Progenitor cell of endocrine pancreas (in vitro differentiated cells): ENCODE data around the gene PACC1. TPM values are rescaled to one million over a fixed set of nuclear protein-coding genes. Genes with fewer than 3 reads are reported as not detected.

ENCODE experiments used
- DNase-seq: peaks from one replicate; pipeline ENCODE4 v3.0.0; 2021; ENCODE audit warnings: low spot score; ENCODE audit not compliant: unreplicated experiment
- H3K27ac Mint-ChIP-seq: 2 replicates; pipeline ENCODE4 v1.8.0; 2021; ENCODE audit warnings: mild to moderate bottlenecking, moderate library complexity, mixed read lengths
- H3K27me3 Mint-ChIP-seq: 2 replicates; pipeline ENCODE4 v1.8.0; 2021; ENCODE audit warnings: mixed read lengths
- H3K36me3 Mint-ChIP-seq: 2 replicates; pipeline ENCODE4 v1.8.0; 2022; ENCODE audit warnings: mixed read lengths; ENCODE audit not compliant: insufficient read depth
- H3K4me1 Mint-ChIP-seq: 2 replicates; pipeline ENCODE4 v1.8.0; 2021; ENCODE audit warnings: low read depth, mixed read lengths
- H3K4me3 Mint-ChIP-seq: 2 replicates; pipeline ENCODE4 v1.8.0; 2021; ENCODE audit warnings: low read depth, mild to moderate bottlenecking, moderate library complexity, mixed read lengths
- H3K9me3 Mint-ChIP-seq: 2 replicates; pipeline ENCODE4 v1.8.0; 2021; ENCODE audit warnings: low read depth, mixed read lengths
- CTCF ChIP-seq: fragments of 200-600 bp; sonication (generic); IDR thresholded peaks from one replicate; pipeline ENCODE4 v1.5.0; 2021; ENCODE audit warnings: antibody characterized with exemption, mild to moderate bottlenecking; ENCODE audit not compliant: unreplicated experiment
- long read RNA-seq: library from polyadenylated mRNA; unstranded; transcript quantifications from one replicate; pipeline ENCODE4 v2.0.0, GENCODE V29; 2020
- total RNA-seq: library from RNA; stranded (reverse); gene quantifications from 2 replicates; pipeline ENCODE4 v1.2.1, GENCODE V29; 2021

PACC1 gene
- total RNA-seq: 24.5 and 25.1 TPM in 2 replicates
- long read RNA-seq, transcript TMEM206-201 (8 exons, 2,475 nt): major isoform, 162 of 221 reads
- long read RNA-seq, partial matches to known transcripts: 8 of 221 reads
- long read RNA-seq, other reads (novel, unspliced or antisense): 49 of 221 reads

GRCh38 chr1:212414328-212415106, at the start of gene PACC1:
Gene PACC1, minus strand, starts transcription at chr1:212414886. Its CDS starts 129 bp downstream, at chr1:212414757.
- H3K4me1 Mint-ChIP-seq: peaks cover 16% of the 10 kb centered on the region
- peak within 1 kb of the TSS; percentile 100 for H3K4me3 Mint-ChIP-seq
- DNase-seq: peak; percentile 92
- H3K9me3 Mint-ChIP-seq: no peaks in the 10 kb centered on the region
- H3K36me3 Mint-ChIP-seq: peaks cover 11% of the 10 kb centered on the region
- TF ChIP-seq CTCF: peak; percentile 36
- no peaks in the 10 kb centered on the region for H3K27me3 Mint-ChIP-seq
- H3K27ac Mint-ChIP-seq: peak within 1 kb of the TSS; percentile 97

DNA sequence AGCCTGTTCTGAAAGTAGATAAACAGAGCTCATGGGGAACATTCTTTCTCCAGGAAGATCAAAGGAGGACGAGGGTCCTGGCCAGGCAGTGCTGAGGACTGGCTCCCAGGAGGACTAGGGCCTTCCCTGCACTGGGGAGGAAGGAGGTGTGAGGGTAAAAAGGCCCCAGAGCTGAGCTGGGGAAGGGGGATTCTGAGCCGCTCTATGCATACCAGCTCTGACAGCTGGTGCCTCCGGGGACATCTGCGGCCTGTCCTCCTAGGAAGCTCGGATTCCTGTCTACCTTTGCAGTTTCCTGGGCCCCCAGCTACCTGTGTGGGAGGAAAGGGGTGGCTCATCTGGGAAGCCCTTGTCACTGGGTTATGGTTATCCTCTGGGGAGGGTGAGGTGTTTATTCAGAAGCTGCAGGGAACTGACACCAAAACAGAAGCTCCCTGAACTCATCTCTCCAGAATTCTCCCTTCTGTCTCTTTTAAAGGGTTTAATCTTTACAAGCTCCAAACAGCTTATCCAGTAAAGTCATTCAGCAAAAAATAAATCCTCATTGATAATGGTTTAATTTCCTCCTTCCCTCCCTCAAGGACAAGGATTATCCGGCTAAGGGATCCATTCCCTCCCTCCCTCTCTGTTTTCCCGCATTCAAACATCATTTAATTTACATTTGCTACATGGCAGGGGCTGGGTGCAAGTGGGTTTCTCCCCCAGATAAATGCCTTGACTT, 49.0 kb upstream of the PACC1 start:
- peaks cover 2% of the 10 kb centered on the region for H3K27me3 Mint-ChIP-seq
- no peak overlapping the region for H3K4me3 Mint-ChIP-seq
- TF ChIP-seq CTCF: no peak
- no peaks in the 10 kb centered on the region for H3K36me3 Mint-ChIP-seq
- H3K9me3 Mint-ChIP-seq: no peaks in the 10 kb centered on the region
- H3K27ac Mint-ChIP-seq: no peak overlapping the region
- no peak for DNase-seq
- H3K4me1 Mint-ChIP-seq: peaks cover 26% of the 10 kb centered on the region

DNA sequence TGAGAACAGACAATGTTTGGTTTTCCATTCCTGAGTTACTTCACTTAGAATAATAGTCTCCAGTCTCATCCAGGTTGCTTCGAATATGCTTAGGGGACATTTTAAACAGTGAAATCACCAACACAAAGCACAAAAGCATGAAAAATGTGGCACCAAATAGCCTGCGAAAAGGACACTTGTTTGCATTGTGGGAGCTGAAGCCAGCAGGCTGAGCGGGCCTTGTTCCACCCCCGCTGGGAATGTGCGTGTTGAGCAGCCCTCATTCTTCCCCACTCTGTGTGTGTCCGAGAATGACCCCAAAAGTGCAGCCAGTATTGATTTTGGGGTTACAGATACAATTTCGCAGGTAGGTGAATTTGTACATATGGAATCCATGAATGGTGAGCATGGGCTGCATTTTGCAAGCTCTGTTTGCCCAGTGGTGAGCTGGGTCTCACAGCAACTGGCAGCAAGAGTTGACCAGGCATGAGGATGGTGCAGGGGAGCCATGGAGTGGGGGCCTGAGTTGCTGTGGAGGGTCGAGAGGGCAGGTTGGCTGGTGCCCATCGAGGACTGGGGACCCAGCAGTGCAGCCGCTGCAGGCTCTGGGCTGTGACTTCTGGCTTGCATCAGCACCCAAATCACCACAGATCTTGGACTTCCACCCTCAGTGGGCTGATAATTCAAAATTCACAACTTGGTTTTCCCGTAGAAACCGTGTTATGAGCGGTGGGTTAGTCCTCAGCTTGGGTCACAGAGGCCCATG, 47.4 kb upstream of the PACC1 start:
- peaks cover 3% of the 10 kb centered on the region for H3K9me3 Mint-ChIP-seq
- H3K36me3 Mint-ChIP-seq: no peaks in the 10 kb centered on the region
- H3K27me3 Mint-ChIP-seq: peaks cover 2% of the 10 kb centered on the region
- no peak overlapping the region for H3K4me3 Mint-ChIP-seq
- H3K4me1 Mint-ChIP-seq: peaks cover 26% of the 10 kb centered on the region
- DNase-seq: no peak
- no peak for TF ChIP-seq CTCF
- H3K27ac Mint-ChIP-seq: peak overlapping the region; percentile 33

GRCh38 chr1:212460376-212460775, 45.7 kb upstream of the PACC1 start:
- Mint-ChIP-seq H3K9me3 (peaks cover 3% of the 10 kb centered on the region), H3K4me3 (no peak overlapping the region), H3K27ac (no peak overlapping the region), H3K27me3 (peaks cover 2% of the 10 kb centered on the region), H3K36me3 (no peaks in the 10 kb centered on the region), H3K4me1 (peaks cover 19% of the 10 kb centered on the region)
- DNase-seq: no peak
- TF ChIP-seq CTCF: no peak

GRCh38 chr1:212459656-212460055, 45.0 kb upstream of the PACC1 start:
- H3K4me3 Mint-ChIP-seq: no peak overlapping the region
- peaks cover 3% of the 10 kb centered on the region for H3K9me3 Mint-ChIP-seq
- H3K27me3 Mint-ChIP-seq: peaks cover 2% of the 10 kb centered on the region
- TF ChIP-seq CTCF: no peak
- H3K4me1 Mint-ChIP-seq: peaks cover 19% of the 10 kb centered on the region
- no peak for DNase-seq
- H3K27ac Mint-ChIP-seq: no peak overlapping the region
- no peaks in the 10 kb centered on the region for H3K36me3 Mint-ChIP-seq
